ENCODE measurements around the gene DCUN1D1. TPM values are rescaled to one million over a fixed set of nuclear protein-coding genes. Genes with fewer than 3 reads are reported as not detected.

DCUN1D1 gene
- total RNA-seq, 3 donors from 2014 or later (not counting 1 experiment from before 2014, with no cell fraction given): 46.5 to 62.0 (median 51.7) TPM

- no peaks in the 10 kb centered on the region for H3K4me1 ChIP-seq (ENCODE audit: control insufficient read depth, insufficient read depth, low read length)
- no peak overlapping the region for H3K27ac ChIP-seq (ENCODE audit: low read length)
- Mint-ChIP-seq H3K4me3 (no peak overlapping the region), H3K9me3 (no peaks in the 10 kb centered on the region), H3K4me1 (peaks cover 8 to 10% of the 10 kb centered on the region in 2 donors), H3K36me3 (peaks cover 7% of the 10 kb centered on the region), H3K27ac (peak overlapping the region in 1 of 2 donors; percentile 49), H3K27me3 (ENCODE audit: low read depth in 2 of 2) (no peaks in the 10 kb centered on the region)
- no peaks in the 10 kb centered on the region for H3K27me3 ChIP-seq (ENCODE audit: control insufficient read depth, insufficient read depth, low read length)
- no peak overlapping the region for H3K4me3 ChIP-seq (ENCODE audit: low read length)
- DNase-seq: peak in 1 of 2 donors; percentile 15
- ATAC-seq: peak in 1 of 3 donors; percentile 25
- intact Hi-C loops (cut with micrococcal nuclease): no loop called here
- no peak for TF ChIP-seq CTCF (IDR thresholded peaks at IDR 0.05)
- H3K36me3 ChIP-seq (ENCODE audit: control insufficient read depth, insufficient read depth, low read length): peaks cover 25% of the 10 kb centered on the region
- no peaks in the 10 kb centered on the region for H3K9me3 ChIP-seq (ENCODE audit: control insufficient read depth, insufficient read depth, low read length)
Measured at GRCh38 chr3:182947888-182948287, 32.5 kb downstream of the DCUN1D1 start.

GRCh38 chr3:182941719-182942118 is 38.6 kb downstream of the DCUN1D1 start:
- Mint-ChIP-seq H3K27ac (no peak overlapping the region), H3K27me3 (ENCODE audit: low read depth in 2 of 2) (no peaks in the 10 kb centered on the region), H3K4me1 (peaks cover 11 to 20% of the 10 kb centered on the region in 2 donors), H3K4me3 (no peak overlapping the region), H3K36me3 (peaks cover 6% of the 10 kb centered on the region), H3K9me3 (no peaks in the 10 kb centered on the region)
- no CpG with 5 or more reads among the region's 3 CpGs for WGBS (ENCODE audit: insufficient coverage)
- peaks cover 4% of the 10 kb centered on the region for H3K4me1 ChIP-seq (ENCODE audit: control insufficient read depth, insufficient read depth, low read length)
- DNase-seq (no peak), ATAC-seq (no peak)
- H3K4me3 ChIP-seq (ENCODE audit: low read length): no peak overlapping the region
- H3K36me3 ChIP-seq (ENCODE audit: control insufficient read depth, insufficient read depth, low read length): peaks cover 20% of the 10 kb centered on the region
- no peak overlapping the region for H3K27ac ChIP-seq (ENCODE audit: low read length)
- intact Hi-C loops (cut with micrococcal nuclease): no loop called here
- H3K9me3 ChIP-seq (ENCODE audit: control insufficient read depth, insufficient read depth, low read length): no peaks in the 10 kb centered on the region
- TF ChIP-seq CTCF (IDR thresholded peaks at IDR 0.05): no peak
- no peaks in the 10 kb centered on the region for H3K27me3 ChIP-seq (ENCODE audit: control insufficient read depth, insufficient read depth, low read length)

- H3K27ac ChIP-seq (ENCODE audit: low read length): no peak overlapping the region
- no peak overlapping the region for H3K4me3 ChIP-seq (ENCODE audit: low read length)
- H3K9me3 Mint-ChIP-seq: no peaks in the 10 kb centered on the region
- peaks cover 4% of the 10 kb centered on the region for H3K4me1 ChIP-seq (ENCODE audit: control insufficient read depth, insufficient read depth, low read length)
- no peaks in the 10 kb centered on the region for H3K36me3 Mint-ChIP-seq
- H3K36me3 ChIP-seq (ENCODE audit: control insufficient read depth, insufficient read depth, low read length): peaks cover 10% of the 10 kb centered on the region
- H3K27me3 Mint-ChIP-seq (ENCODE audit: low read depth in 2 of 2): no peaks in the 10 kb centered on the region
- no peaks in the 10 kb centered on the region for H3K27me3 ChIP-seq (ENCODE audit: control insufficient read depth, insufficient read depth, low read length)
- 100% methylated on average over 3 of the region's 4 CpGs for WGBS (ENCODE audit: insufficient coverage)
- TF ChIP-seq CTCF (IDR thresholded peaks at IDR 0.05): no peak
- intact Hi-C loops (cut with micrococcal nuclease): no loop called here
- DNase-seq (no peak), ATAC-seq (no peak)
- peaks cover 11 to 17% of the 10 kb centered on the region in 2 donors for H3K4me1 Mint-ChIP-seq
- no peak overlapping the region for H3K4me3 Mint-ChIP-seq
- no peak overlapping the region for H3K27ac Mint-ChIP-seq
- no peaks in the 10 kb centered on the region for H3K9me3 ChIP-seq (ENCODE audit: control insufficient read depth, insufficient read depth, low read length)
Measured at GRCh38 chr3:182940266-182940808, 40.0 kb downstream of the DCUN1D1 start.

All from natural killer cell (primary cell).